Astrocyte (in vitro differentiated cells and primary cell): ENCODE data around the gene COX8A. TPM values are rescaled to one million over a fixed set of nuclear protein-coding genes. Genes with fewer than 3 reads are reported as not detected.

Source experiments
- DNase-seq: peaks from one replicate; pipeline ENCODE4 v3.0.0-alpha.2; 2010; ENCODE audit warnings: low read depth
- FAIRE-seq: peaks from 2 replicates; lab custom pipeline; 2011; peaks lifted over from hg19 to GRCh38; lab: Jason Lieb, UNC
- H2AFZ ChIP-seq: 2 replicates; pipeline ENCODE4 v1.6.0; 2012; ENCODE audit warnings: low read depth, low read length, inconsistent platforms
- H3K27ac ChIP-seq: 2 replicates; pipeline ENCODE4 v1.5.1; 2011; ENCODE audit warnings: low read depth, low read length, inconsistent platforms
- H3K27me3 ChIP-seq: 2 replicates; pipeline ENCODE4 v1.6.0; 2011; ENCODE audit warnings: low read length, inconsistent platforms; ENCODE audit not compliant: insufficient read depth
- H3K36me3 ChIP-seq: 2 replicates; pipeline ENCODE4 v1.5.1; 2011; ENCODE audit warnings: low read length, inconsistent platforms; ENCODE audit not compliant: insufficient read depth
- H3K4me1 ChIP-seq: 2 replicates; pipeline ENCODE4 v1.5.1; 2011; ENCODE audit warnings: low read length, inconsistent platforms; ENCODE audit not compliant: insufficient read depth
- H3K4me2 ChIP-seq: 2 replicates; pipeline ENCODE4 v1.6.0; 2012; ENCODE audit warnings: low read length, inconsistent platforms
- H3K4me3 ChIP-seq: 2 replicates; pipeline ENCODE4 v1.5.1; 2011; ENCODE audit warnings: low read depth, mild to moderate bottlenecking, low read length, inconsistent platforms; ENCODE audit not compliant: insufficient read depth
- H3K79me2 ChIP-seq: 2 replicates; pipeline ENCODE4 v1.6.0; 2012; ENCODE audit warnings: mild to moderate bottlenecking, low read length, inconsistent platforms; ENCODE audit not compliant: insufficient read depth
- H3K9ac ChIP-seq: 2 replicates; pipeline ENCODE4 v1.6.0; 2012; ENCODE audit warnings: mild to moderate bottlenecking, low read length, inconsistent platforms
- H3K9me3 ChIP-seq: 2 replicates; pipeline ENCODE4 v1.5.1; 2012; ENCODE audit warnings: low read depth, mild to moderate bottlenecking, low read length, inconsistent platforms; ENCODE audit not compliant: insufficient read depth
- H4K20me1 ChIP-seq: 2 replicates; pipeline ENCODE4 v1.6.0; 2012; ENCODE audit warnings: low read length, inconsistent platforms; ENCODE audit not compliant: insufficient read depth
- H3K27ac Mint-ChIP-seq: one replicate; pipeline ENCODE4 v1.8.0; 2021; ENCODE audit warnings: mild to moderate bottlenecking, mixed read lengths; ENCODE audit not compliant: unreplicated experiment
- H3K27me3 Mint-ChIP-seq: one replicate; pipeline ENCODE4 v1.8.0; 2021; ENCODE audit warnings: low read depth, mixed read lengths; ENCODE audit not compliant: unreplicated experiment
- H3K36me3 Mint-ChIP-seq: one replicate; pipeline ENCODE4 v1.8.0; 2021; ENCODE audit warnings: low read depth, mixed read lengths; ENCODE audit not compliant: unreplicated experiment
- H3K4me1 Mint-ChIP-seq: one replicate; pipeline ENCODE4 v1.8.0; 2021; ENCODE audit warnings: low read depth, mixed read lengths; ENCODE audit not compliant: unreplicated experiment
- H3K4me3 Mint-ChIP-seq: one replicate; pipeline ENCODE4 v1.8.0; 2021; ENCODE audit warnings: mild to moderate bottlenecking, moderate library complexity, mixed read lengths; ENCODE audit not compliant: unreplicated experiment
- H3K9me3 Mint-ChIP-seq: one replicate; pipeline ENCODE4 v1.8.0; 2021; ENCODE audit warnings: mild to moderate bottlenecking, mixed read lengths; ENCODE audit not compliant: unreplicated experiment
- CTCF ChIP-seq: IDR thresholded peaks from 2 replicates; pipeline ENCODE4 v1.5.1; 2011; ENCODE audit warnings: low read depth, mild to moderate bottlenecking, inconsistent platforms, low read length, moderate library complexity; ENCODE audit not compliant: insufficient read depth
- EZH2 ChIP-seq: IDR thresholded peaks from 2 replicates; pipeline ENCODE4 v1.6.1; 2012; ENCODE audit warnings: mild to moderate bottlenecking, low read length, inconsistent platforms; ENCODE audit not compliant: insufficient read depth
- total RNA-seq: library from RNA; stranded (reverse); gene quantifications from 2 replicates; pipeline ENCODE4 v1.2.1, GENCODE V29; 2021

Gene COX8A
- total RNA-seq, 1 donor from 2014 or later: 274 TPM

DNA sequence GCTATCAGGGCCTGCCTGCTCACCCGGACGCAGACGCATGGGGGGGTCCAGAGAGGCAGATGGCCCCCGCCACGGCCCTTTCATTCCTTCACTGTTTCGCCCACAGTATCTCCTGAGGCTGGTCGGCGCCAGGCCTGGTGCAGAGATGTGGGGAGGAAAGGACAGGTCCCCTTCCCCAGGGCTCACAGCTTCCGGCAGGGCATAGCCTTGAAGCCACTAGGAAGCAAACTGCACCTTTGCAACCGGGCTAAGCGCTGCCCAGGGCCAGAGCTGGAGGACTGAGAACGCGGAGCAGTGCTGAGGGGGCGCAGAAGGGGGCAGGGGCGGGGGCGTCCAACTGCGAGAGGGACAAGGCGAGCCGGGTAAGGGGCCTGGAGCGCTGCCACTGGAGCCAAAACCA is 41.1 kb downstream of the COX8A start:
- no peak for FAIRE-seq

DNA sequence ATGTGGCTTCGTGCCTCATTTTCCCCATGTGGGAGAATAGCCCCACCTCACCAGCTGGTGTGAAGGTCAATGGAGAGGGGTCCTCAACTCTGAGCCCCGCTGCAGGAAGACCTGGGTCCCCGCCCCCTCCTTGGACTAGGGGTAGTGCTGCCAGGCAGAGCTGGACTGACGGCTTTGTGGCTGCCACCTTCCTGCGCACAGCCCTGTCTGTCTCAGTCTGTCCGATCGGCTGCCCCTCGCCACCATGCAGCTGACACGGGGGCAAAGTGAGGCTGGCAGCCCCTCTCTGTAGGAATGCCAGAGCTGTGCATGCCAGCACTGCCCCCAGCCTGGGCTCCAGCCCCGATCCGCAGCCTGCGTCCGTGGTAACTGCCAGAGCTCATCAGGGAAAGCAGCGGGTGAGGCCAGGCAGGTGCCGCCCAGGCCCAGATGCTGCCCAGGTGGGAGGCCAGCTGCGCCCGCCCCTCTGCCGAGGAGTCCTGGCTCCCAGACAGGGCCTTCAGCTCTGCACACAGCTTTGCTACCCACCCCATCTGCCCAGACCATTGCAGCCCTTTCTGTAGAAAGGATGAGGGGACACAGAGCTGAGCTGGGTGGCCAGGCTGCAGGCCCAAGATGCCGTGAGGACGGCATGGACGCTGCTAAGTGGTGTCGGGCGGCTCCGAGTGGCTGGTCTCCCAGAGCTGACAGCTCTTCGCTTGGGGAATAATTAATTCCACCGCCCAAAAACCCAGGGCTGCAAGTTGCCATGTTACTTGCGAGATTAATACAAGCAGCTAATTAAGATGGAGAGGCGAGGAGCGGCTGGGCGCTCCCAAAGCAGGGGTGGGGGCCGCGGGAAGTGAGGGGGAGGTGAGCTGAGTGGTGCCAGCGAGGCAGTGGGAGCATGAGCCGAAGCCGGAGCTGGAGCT is 41.8 kb downstream of the COX8A start:
- DNase-seq: no peak
- no peak overlapping the region for H3K4me3 ChIP-seq
- TF ChIP-seq EZH2: peak; percentile 22
- TF ChIP-seq CTCF: no peak
- no peaks in the 10 kb centered on the region for H3K9me3 ChIP-seq
- H3K27me3 ChIP-seq: peaks cover 9% of the 10 kb centered on the region
- peaks cover 12% of the 10 kb centered on the region for H4K20me1 ChIP-seq
- peaks cover 49% of the 10 kb centered on the region for H3K27me3 Mint-ChIP-seq
- H3K79me2 ChIP-seq: no peaks in the 10 kb centered on the region
- no peaks in the 10 kb centered on the region for H3K4me1 ChIP-seq
- no peak overlapping the region for H3K27ac Mint-ChIP-seq
- no peak overlapping the region for H3K4me2 ChIP-seq
- H3K4me3 Mint-ChIP-seq: no peak overlapping the region
- no peaks in the 10 kb centered on the region for H3K36me3 Mint-ChIP-seq
- no peaks in the 10 kb centered on the region for H3K36me3 ChIP-seq
- H3K9ac ChIP-seq: no peak overlapping the region
- H3K4me1 Mint-ChIP-seq: no peaks in the 10 kb centered on the region
- no peak for FAIRE-seq
- no peak overlapping the region for H3K27ac ChIP-seq
- H2AFZ ChIP-seq: no peak overlapping the region
- no peaks in the 10 kb centered on the region for H3K9me3 Mint-ChIP-seq

More for the DNA sequence above, 41.1 kb downstream of the COX8A start:
- no peak overlapping the region for H3K4me2 ChIP-seq
- Mint-ChIP-seq H3K9me3 (no peaks in the 10 kb centered on the region), H3K4me1 (no peaks in the 10 kb centered on the region), H3K36me3 (no peaks in the 10 kb centered on the region), H3K4me3 (no peak overlapping the region), H3K27ac (no peak overlapping the region), H3K27me3 (peaks cover 44% of the 10 kb centered on the region)
- H3K9me3 ChIP-seq: no peaks in the 10 kb centered on the region
- no peak overlapping the region for H3K4me3 ChIP-seq
- TF ChIP-seq CTCF: no peak
- TF ChIP-seq EZH2: peak; percentile 6
- H3K4me1 ChIP-seq: no peaks in the 10 kb centered on the region
- H4K20me1 ChIP-seq: peaks cover 12% of the 10 kb centered on the region
- no peaks in the 10 kb centered on the region for H3K79me2 ChIP-seq
- DNase-seq: no peak
- H3K9ac ChIP-seq: no peak overlapping the region
- H2AFZ ChIP-seq: no peak overlapping the region
- no peak overlapping the region for H3K27ac ChIP-seq
- H3K36me3 ChIP-seq: no peaks in the 10 kb centered on the region
- H3K27me3 ChIP-seq: peaks cover 9% of the 10 kb centered on the region

DNA sequence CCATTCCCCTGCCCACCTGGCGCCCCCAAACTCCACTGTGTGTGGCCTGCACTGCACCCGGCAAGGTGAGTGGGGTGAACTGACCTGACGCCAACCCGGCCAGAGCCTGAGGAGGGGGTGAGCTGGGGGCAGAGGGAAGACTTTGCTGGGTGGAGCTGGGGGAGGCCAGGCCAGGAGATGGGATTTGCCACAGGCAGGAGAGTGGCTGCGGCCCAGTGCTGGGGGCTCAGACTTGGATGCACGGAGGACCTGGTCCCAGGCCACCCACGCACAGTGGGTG is 43.5 kb downstream of the COX8A start:
- FAIRE-seq: no peak
- no peaks in the 10 kb centered on the region for H3K36me3 Mint-ChIP-seq
- DNase-seq: no peak
- Histone ChIP-seq H4K20me1 (peaks cover 12% of the 10 kb centered on the region), H3K4me2 (no peak overlapping the region), H3K27ac (no peak overlapping the region), H2AFZ (no peak overlapping the region), H3K9ac (no peak overlapping the region), H3K4me1 (no peaks in the 10 kb centered on the region), H3K4me3 (no peak overlapping the region), H3K9me3 (no peaks in the 10 kb centered on the region), H3K36me3 (no peaks in the 10 kb centered on the region), H3K79me2 (no peaks in the 10 kb centered on the region), H3K27me3 (peaks cover 9% of the 10 kb centered on the region)
- no peaks in the 10 kb centered on the region for H3K4me1 Mint-ChIP-seq
- no peak overlapping the region for H3K4me3 Mint-ChIP-seq
- no peak for TF ChIP-seq CTCF
- no peak for TF ChIP-seq EZH2
- no peaks in the 10 kb centered on the region for H3K9me3 Mint-ChIP-seq
- H3K27me3 Mint-ChIP-seq: peaks cover 41% of the 10 kb centered on the region
- no peak overlapping the region for H3K27ac Mint-ChIP-seq
